GM19324 (cell line): ENCODE results near the gene MYLK2.
A peak's percentile ranks its signal among the peaks of the same experiment; 100 is the strongest.

Source experiments
- ATAC-seq: cut with Tn5 transposase; IDR thresholded peaks from one replicate; pipeline ENCODE4 v1.9.1; 2021; ENCODE audit warnings: mild to moderate bottlenecking, moderate library complexity; ENCODE audit not compliant: unreplicated experiment, low FRiP score

Gene MYLK2

DNA sequence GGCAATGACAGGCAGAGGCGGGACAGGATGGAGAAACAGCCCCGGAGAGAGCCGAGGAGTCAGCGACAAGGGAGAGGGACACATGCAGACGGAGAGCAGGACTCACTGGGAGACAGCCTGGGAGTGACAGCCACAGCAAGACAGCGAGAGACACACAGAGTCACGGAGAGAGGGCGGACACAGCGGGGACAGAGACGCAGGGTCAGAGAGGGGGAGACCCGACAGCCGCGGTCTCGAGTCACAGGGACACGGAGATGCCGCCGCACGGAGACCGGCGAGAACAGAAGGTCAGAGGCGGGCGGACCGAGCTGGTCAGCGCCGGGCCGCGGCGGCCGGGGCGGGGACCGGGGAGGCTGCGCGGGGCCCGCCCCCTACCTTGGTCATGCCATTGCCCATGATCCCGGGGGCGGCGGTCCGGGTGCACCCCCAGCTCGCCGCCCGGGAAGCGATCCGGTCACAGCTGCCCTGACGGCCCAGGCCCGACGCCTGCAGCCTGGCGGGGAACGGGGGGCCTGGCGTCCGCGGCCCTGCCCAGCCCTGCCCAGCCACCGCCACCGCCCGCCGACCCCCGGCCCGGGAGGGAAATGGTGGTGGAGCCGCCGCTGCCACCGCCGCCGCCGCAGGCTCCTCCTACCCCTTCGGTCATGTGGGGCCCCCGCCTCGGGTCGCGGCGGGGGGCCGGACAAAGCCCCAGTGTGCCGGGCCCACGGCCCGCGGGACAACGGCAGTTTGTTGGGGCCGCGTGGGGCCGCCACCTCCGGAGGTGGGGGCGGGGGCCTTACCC lies 51.0 kb downstream of the MYLK2 start, which contains the start of the genes DUSP15 and TTLL9:
DUSP15 (minus strand) TSS at position 586 of the 784 bp plus-strand sequence; CDS start at position 396, 190 bp downstream.
TTLL9 (plus strand) TSS at position 693 of the 784 bp plus-strand sequence. CDS start 493 bp downstream, outside the sequence.
- ATAC-seq: no peak

DNA sequence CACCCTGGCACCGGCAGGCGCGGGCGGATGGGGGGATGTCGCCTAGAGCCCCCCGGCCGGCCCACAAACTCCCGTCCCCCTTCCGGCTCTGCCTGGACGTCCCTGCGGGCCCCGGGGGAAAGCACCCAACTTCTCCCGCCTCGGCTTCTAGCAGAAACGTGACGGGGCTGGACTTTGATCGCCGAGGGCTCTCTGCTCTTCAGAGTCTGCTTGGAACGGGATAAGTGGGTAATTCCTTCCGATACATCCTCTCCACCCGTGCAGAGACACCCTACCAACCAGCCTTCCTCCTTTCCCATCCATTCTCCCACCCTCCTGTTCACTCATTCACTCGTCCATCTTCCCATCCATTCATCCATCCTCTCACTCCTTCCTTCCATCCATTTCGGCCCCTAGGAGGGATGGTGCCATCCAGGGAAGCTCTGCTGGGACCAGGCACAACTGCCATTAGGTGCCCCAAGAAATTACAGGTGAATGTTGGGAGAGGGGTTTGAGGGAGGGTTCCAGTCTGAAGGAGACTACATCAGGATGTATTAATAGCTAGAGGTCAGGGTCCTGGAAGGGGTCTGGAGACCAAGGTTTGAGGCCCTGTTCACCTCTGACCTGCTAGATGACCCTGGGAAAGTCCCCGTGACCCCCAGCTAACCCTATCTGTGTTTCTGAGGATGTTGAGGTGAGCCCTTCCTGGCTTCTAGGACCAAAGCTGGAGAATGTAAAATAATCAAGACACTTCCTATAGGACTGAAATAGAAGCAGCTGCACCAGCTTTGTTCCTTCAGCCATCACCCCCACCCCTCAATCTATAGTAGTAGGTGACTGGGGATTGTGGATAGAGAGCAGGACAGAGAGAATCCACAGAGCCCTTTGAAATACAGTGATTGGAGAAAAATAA lies 51.8 kb downstream of the MYLK2 start:
- ATAC-seq: no peak

DNA sequence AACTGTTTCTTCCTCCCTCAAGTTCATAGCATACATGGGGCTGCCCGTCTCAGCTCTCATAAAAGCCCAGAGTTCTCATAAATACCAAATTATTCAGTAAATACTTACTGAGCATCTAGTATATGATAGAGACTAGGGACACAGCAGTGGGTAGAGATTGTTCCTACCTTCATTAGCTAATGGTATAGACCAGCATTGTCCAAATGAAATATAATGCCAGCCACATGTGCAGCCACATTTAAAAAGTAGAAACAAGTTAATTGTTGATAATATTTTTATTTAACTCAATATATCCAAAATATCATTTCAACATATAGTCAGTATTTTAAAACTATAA lies 52.4 kb downstream of the MYLK2 start:
- ATAC-seq: no peak

DNA sequence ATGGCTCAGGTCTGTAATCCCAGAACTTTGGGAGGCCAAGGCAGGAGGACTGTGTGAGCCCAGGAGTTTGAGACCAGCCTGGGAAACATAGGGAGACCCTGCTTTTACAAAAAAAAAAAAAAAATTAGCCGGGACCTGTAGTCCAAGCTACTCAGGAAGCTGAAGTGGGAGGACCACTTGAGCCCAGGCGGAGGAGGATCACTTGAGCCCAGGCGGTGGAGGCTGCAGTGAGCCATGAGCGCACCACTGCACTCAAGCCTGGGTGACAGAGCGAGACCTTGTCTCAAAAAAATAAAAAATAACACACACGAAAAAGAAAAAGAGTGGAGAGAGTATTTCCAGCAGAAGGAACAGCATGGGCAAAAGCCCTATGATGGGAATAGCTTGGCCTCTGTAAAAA lies 53.2 kb downstream of the MYLK2 start:
- no peak for ATAC-seq

GRCh38 chr20:31875671-31876070 lies 56.5 kb downstream of the MYLK2 start:
- no peak for ATAC-seq

DNA sequence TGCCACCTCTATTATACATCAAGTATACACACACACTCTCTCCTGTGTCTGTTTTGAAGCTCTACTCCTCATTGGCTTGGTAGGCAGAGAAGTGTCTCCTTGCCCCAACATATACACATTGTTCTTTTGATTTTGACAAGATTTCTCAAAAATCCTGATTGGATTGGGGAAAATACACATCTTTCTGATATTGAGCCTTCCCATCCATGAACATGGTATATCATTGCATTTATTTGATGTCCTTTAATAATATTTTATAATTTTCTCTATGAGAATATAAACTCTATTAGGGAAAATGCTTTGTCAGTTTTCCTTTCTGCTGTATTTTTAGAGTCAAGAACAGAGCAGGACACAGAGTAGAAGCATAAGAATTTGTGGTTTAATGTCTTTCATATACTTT lies 58.5 kb downstream of the MYLK2 start:
- no peak for ATAC-seq

GRCh38 chr20:31879143-31879987 lies 60.2 kb downstream of the MYLK2 start:
- ATAC-seq: peak; percentile 75

- no peak for ATAC-seq
These were observed 62.8 kb downstream of the MYLK2 start for GRCh38 chr20:31881945-31882344.

- no peak for ATAC-seq
These were observed 64.7 kb downstream of the MYLK2 start for GRCh38 chr20:31883829-31884228.
